IPS-NIHi7 (cell line): ENCODE results near the gene LYSMD4.
A peak's percentile ranks its signal among the peaks of the same experiment; 100 is the strongest.

Source experiments
- DNase-seq: peaks from one replicate; pipeline ENCODE4 v3.0.0; 2012; ENCODE audit warnings: mixed read lengths; ENCODE audit errors: extremely low spot score

Gene LYSMD4

DNA sequence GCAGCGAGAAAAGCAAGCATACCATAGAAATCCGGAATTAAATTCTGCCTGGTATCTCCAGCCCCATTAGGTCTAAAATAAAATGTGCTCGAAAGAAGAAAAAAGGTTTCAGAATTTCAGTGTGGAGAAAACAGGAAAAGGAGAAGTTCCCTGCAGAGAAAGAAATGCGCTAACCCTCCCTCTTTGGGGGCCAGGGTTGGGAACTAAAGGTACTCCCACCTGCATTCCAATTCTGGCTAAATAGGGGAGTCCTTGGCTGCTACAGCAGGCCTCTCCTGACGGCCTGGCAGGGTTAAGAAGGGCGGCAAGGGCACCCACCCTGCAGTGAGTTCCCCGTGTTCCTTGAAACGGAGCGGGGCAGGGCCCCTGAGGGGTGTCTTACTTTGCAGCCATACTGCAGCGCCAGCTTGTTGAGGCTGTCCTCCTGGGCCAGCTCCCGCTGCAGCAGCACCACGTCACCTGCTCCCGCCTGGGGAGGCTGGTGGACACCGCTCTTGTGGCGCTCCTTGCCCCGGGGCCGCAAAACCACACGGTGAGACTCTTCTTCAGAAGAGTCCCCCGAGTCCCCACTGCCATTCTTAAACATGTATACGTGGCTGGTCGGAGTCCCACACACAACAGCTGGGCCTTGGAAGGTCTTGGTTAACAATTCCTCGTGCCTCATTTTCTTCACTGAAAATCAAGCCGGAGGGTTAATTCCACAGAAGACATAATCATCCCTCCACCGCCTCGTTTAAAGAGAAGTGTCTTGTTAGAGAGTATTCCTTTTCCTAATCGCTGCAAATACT is 1.7 kb downstream of the LYSMD4 start:
- no peak for DNase-seq

- peak; percentile 45 for DNase-seq
Observed at GRCh38 chr15:99729920-99730319, 3.3 kb downstream of the LYSMD4 start.

- DNase-seq: no peak
Observed at GRCh38 chr15:99729327-99729726, 3.9 kb downstream of the LYSMD4 start.

DNA sequence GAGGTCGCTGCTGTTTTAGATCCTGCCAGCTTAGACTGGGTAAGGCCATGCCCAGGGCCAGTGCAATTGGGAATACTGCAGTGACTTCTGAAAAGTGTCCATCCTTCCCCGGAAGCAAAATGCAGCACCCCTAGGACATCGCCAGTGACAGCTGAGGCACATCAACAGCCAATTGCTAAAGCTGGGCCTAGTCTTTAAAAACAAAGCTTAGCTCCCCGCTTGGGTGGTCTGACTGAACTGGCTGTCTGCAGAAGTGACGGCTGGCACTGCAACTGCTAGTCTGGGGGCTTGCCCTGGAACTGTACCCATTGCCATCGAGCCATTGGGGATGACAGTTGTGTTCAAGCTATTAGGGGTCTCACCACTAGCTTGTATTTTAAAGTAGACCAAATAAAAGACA is 4.3 kb downstream of the LYSMD4 start:
- no peak for DNase-seq

GRCh38 chr15:99727733-99728132 is 5.5 kb downstream of the LYSMD4 start:
- DNase-seq: no peak

DNA sequence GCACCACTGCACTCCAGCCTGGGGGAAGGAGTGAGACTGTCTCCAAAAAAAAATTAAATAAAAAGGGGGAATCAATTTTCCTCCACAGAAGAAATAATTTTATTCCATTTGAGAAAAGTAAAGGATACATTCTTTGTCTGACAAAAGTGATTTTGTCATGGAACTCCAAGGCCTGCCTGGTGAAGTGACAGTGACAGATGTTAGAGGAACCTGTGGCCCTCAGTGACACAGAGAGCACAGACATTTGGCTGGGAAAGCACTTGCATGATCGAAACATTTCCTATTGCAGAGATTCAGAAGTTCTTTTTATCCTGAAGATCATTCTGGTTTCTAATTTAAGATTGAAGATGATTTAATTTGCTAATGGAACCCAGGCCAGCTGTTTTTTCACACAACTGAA is 5.9 kb downstream of the LYSMD4 start:
- DNase-seq: no peak

DNA sequence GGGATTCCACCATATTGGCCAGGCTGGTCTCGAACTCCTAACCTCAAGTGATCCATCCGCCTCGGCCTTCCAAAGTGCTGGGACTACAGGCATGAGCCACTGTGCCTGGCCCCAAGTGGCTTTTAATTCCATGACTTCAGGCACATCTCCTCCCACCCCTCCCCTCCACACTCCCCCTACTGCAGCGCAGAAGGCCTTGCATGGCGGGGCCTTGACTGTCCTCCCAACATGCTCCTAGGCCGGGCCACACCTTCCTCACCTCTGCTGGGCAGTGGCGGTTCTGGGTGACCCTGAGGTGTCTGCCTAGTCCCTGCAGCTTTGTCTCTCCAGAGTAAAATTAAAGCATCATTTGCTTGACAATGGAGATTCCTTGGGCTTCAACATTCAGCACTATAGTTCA is 6.9 kb downstream of the LYSMD4 start:
- DNase-seq: no peak

DNA sequence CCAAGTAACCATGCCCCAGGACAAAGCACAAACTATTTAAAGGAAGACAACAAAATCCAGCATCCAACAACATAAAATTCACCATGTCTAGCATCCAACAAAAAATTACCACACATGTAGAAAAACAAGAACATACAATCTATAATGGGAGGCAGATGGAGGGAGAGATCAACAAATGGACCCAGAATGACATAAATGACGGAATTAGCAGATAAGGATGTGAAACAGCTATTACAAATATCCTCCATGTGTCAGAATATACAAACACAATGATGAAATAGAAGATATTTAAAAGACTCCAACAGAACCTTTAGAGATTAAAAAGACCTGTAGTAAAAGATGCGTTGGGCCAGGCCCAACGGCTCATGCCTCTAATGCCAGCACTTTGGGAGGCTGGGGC is 10.8 kb downstream of the LYSMD4 start:
- no peak for DNase-seq

- DNase-seq: no peak
Observed at GRCh38 chr15:99721896-99722295, 11.3 kb downstream of the LYSMD4 start.

DNA sequence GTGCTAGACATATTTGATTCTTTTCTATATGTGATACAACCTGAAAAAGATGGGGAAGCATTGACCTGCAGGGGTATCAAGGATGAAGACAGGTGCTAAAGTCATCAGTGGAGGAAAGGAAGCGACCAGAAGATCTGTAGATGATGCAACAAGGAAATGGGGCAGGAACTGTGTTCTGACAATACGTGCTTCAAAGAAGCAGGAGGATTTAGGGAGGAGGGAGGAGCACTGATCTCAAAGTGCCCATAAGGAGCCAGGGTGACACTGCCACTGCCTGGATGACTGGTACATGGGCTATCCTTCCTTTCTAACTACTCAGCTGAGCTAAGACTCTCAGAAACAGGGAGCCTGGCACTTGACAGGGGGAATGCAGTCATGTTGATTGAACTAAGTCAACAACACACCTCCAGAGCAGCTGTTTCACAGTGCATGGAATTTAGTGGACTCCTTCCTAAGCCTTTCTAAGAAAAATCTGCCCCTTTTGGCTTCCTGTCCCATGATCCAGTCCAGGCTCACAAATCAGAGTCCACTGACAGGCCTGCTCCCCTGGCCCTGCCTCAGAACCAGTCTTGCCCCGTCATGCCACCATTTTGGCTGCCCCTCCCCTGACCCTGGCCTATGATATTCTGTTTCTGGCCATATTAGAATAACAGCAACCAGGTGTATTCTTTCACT is 12.0 kb downstream of the LYSMD4 start:
- no peak for DNase-seq

- no peak for DNase-seq
Observed at GRCh38 chr15:99720533-99720932, 12.7 kb downstream of the LYSMD4 start.

DNA sequence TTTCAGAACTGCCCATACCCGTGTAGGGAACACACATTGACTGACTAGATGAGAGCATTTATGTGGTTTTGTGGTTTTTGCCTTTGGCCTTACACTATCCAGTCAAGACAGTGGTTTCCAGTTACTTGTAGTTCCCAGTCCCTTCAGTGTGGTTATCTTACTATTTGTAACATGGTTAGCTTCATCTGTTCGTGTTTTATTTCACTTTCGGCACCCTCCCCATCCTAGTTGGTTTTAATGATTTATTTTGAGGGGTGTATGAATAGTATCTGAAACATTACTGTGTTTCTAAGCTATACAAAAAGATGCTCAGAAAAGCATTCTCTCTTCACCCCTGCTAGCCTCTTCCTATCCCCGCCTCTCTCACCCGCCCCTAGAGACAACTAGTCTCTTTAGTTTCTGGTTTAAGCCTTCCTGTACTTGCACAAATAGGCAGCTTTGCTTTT is 14.1 kb downstream of the LYSMD4 start:
- DNase-seq: no peak

DNA sequence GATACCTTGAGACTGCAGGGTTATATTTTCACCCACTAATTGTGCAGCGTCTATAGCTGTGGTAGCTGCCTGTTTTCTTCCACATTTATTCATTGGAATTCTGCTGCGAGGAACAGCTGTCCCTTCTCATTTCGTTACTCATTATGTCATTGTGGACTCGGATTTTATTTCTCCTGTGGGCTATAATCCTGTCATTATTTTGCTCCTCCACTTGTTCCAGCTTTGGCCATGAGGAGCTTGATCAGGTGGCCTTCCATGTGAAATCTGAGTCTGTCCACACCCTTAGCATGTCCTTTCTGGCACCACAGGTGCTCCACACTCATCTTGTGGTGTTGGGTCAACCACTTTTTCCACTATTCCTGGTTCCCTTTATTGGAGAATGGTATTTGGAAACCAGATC is 14.8 kb downstream of the LYSMD4 start:
- DNase-seq: no peak

- DNase-seq: no peak
Observed at GRCh38 chr15:99717161-99718009, 15.9 kb downstream of the LYSMD4 start.

DNA sequence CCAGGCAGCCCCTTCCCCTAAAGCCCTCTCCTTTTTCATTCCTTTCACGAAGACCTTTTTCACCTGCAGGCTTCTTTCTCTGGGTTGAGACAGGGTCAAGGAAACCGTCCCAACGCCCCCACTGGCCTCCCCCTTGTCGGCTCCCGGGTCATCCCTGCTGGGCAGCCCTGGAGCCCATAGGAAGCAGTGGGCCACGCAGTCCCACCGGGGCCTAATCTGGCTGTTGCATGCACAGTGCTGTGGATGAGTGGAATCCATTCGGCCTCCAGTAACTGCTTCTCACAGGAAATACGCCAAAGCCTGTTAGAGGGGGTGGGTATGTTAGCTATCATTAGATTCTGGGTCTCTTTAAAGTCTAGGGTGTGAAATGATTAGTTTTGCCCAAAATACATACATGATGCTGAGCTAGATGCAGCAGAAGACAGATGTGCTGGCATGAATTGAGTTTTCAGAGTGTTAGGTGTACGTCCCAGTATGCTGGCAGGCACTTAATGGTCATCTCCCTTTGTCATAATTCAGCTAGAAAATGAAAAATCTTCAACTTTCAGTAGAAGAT is 16.6 kb downstream of the LYSMD4 start:
- DNase-seq: no peak

- peak; percentile 61 for DNase-seq
Observed at GRCh38 chr15:99712415-99712814, 20.8 kb downstream of the LYSMD4 start.

DNA sequence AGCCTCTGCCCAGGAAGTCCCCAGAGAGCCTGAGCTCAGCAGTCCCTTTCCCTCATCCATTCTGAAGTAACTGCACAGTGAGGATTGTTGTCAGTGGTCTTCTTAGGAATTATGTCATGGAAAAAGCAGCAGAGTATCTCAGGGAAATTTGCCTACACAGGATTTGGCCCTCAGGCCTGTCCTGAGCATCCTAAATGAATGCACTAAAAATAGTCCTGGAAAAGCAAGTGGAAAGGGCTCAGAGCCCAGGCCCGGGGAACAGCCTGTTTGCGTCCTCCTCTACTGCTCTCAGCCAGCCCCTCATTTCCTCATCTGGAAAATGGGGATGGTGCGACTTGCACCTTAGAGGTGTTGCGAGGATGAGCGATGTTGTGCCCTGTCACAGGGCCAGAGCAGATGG is 21.6 kb downstream of the LYSMD4 start:
- no peak for DNase-seq

DNA sequence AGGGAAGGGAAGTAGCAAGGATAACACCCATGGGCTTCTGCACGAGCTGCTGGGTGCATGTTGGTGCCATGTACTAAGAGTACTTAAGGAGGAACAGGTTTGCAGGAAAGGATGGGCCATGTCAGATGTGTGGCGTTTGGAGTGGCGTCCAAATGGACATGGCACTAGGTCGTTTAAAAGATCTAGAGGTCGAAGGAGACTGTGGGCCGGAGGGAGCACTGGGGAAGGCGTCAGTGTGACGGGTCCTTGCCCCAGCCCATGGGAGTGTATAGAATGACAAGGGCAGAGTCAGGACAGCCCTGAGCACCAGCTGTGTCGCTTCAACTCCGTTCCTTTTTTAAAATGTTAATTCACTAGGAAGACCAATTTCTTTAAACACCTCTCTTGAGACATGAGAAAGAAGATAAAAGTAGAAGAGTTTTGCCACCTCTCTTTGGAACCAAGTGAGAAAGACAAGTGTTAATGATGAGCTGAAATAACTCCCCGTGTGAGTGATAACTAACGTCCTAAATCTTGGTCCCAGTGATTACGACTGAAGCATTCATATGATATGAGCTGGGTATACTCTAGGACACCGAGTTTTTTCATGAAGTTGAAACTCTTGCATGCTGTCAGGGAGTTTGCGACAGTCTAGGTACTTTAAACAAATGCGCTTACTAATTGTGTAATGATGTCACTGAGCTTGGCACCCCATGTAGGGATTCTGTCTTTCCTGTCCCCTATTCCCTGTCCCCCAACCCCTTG is 23.8 kb downstream of the LYSMD4 start:
- DNase-seq: no peak

DNA sequence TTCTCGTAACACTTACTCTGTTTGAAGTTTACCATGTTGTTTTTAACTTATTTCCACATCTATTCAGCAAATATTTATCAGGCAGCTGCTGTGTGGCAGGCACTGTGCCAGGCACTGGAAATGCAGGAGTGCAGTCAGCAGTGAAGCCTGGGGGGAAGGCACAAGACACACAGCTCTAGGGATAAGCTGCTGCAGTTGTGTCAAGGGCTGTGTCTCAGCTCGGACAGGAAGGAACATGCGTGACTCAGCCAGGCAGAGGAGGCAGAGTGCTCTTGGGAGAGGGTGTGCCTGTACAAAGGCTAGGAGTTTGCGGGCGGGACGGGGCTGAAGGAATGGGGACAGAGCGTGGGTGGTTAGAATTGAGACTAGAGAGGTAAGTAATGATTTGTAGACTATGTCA is 24.7 kb downstream of the LYSMD4 start:
- DNase-seq: no peak

DNA sequence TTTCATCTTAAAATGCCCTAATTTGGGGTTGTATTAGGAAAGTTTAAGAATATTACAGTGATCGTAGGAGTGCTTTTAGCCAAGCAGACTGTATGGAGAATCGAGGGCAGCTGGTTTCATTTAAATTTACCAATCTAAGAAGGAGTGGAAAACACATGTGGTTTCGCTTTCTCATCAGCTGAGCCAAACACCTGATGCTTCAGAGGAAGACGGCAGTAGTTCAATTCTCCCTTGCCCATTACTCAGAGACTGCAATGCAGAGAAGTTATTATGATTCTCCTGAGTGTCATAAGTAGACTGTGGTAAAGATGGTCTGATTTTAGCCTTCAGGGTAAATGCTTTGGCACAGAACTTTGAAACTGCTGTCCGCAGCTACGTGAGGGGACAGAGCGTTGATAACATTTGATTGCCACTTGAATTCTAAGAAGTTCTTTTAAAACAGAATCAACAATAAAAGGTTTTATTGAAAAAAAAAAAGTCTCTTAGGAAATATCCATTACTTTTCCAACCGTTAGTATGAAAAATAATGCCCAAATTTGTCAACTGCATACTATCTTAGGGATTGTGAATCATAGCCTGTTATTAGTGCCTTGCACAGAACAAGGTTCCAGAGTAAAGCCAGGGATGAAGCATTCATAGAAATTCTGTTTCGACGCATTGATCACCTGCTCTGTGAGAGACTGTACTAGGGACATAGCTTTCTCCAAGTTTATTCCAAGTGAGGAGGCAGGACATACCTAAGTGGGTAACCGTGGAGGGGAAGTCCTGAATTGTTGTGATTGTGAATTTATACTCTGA is 25.6 kb downstream of the LYSMD4 start:
- no peak for DNase-seq
